WTC11 (cell line): ENCODE measurements around the gene GPC5. TPM values are rescaled to one million over a fixed set of nuclear protein-coding genes. Genes with fewer than 3 reads are reported as not detected.

Experiments used
- ATAC-seq: fragments of 200-7000 bp; cut with Tn5 transposase; 2 replicates; pipeline ENCODE4 v1.10.0; 2021; ENCODE audit warnings: mild to moderate bottlenecking, moderate library complexity
- CTCF ChIA-PET: fragments of 300-600 bp; sonication (Branson Sonifier 250); formaldehyde crosslinking; loops from one replicate; lab custom pipeline; 2021; ENCODE audit warnings: antibody characterized with exemption; lab: Charles Lee
- POLR2A ChIA-PET: fragments of 350-600 bp; sonication (Branson Sonifier 250); formaldehyde crosslinking; loops from one replicate; lab custom pipeline; 2021; ENCODE audit warnings: antibody characterized with exemption; lab: Charles Lee
- DNase-seq: peaks from one replicate; pipeline ENCODE4 v3.0.0; 2021; ENCODE audit warnings: low spot score
- H3K27ac Mint-ChIP-seq: 2 replicates; pipeline ENCODE4 v1.8.0; 2021; ENCODE audit warnings: mixed read lengths
- H3K27me3 Mint-ChIP-seq: 2 replicates; pipeline ENCODE4 v1.8.0; 2021; ENCODE audit warnings: low read depth, mild to moderate bottlenecking, moderate library complexity, mixed read lengths
- H3K36me3 Mint-ChIP-seq: 2 replicates; pipeline ENCODE4 v1.8.0; 2021; ENCODE audit warnings: mixed read lengths
- H3K4me1 Mint-ChIP-seq: 2 replicates; pipeline ENCODE4 v1.8.0; 2022; ENCODE audit warnings: mixed read lengths
- H3K4me3 Mint-ChIP-seq: 2 replicates; pipeline ENCODE4 v1.8.0; 2021; ENCODE audit warnings: mild to moderate bottlenecking, moderate library complexity, mixed read lengths
- H3K9me3 Mint-ChIP-seq: 2 replicates; pipeline ENCODE4 v1.8.0; 2021; ENCODE audit warnings: mixed read lengths
- AR ChIP-seq: fragments of 250-450 bp; sonication (Bioruptor Pico); IDR thresholded peaks from 2 replicates; pipeline ENCODE4 v1.9.0; 2021; ENCODE audit warnings: mild to moderate bottlenecking
- CDX4 ChIP-seq: fragments of 250-450 bp; sonication (Bioruptor Pico); IDR thresholded peaks from 2 replicates; pipeline ENCODE4 v1.9.0; 2021; ENCODE audit warnings: moderate library complexity, mild to moderate bottlenecking, inconsistent platforms, borderline replicate concordance
- CTCF ChIP-seq: fragments of 200-600 bp; IDR thresholded peaks from 2 replicates; pipeline ENCODE4 v1.8.0; 2022; ENCODE audit warnings: antibody characterized with exemption
- ELF4 ChIP-seq: sonication (generic); formaldehyde crosslinking; IDR thresholded peaks from 2 replicates; pipeline ENCODE4 v1.8.1; 2022; ENCODE audit warnings: low read depth, mild to moderate bottlenecking, moderate library complexity, missing genetic modification reagents
- FOXP4 ChIP-seq: sonication (generic); formaldehyde crosslinking; IDR thresholded peaks from 2 replicates; pipeline ENCODE4 v1.8.0; 2022; ENCODE audit warnings: mild to moderate bottlenecking, missing genetic modification reagents
- HMGXB4 ChIP-seq: sonication (generic); formaldehyde crosslinking; IDR thresholded peaks from 2 replicates; pipeline ENCODE4 v1.8.1; 2023; ENCODE audit warnings: mild to moderate bottlenecking, moderate library complexity, missing genetic modification reagents
- IRF1 ChIP-seq: sonication (generic); formaldehyde crosslinking; IDR thresholded peaks from 2 replicates; pipeline ENCODE4 v1.8.0; 2023; ENCODE audit warnings: missing genetic modification reagents
- MAX ChIP-seq: sonication (generic); formaldehyde crosslinking; IDR thresholded peaks from 2 replicates; pipeline ENCODE4 v1.8.0; 2022; ENCODE audit warnings: mild to moderate bottlenecking, missing genetic modification reagents
- NFE2L1 ChIP-seq: sonication (generic); formaldehyde crosslinking; IDR thresholded peaks from 2 replicates; pipeline ENCODE4 v1.8.1; 2023; ENCODE audit warnings: missing genetic modification reagents
- NFYB ChIP-seq: sonication (generic); formaldehyde crosslinking; conservative IDR thresholded peaks from 2 replicates; pipeline ENCODE4 v1.8.0; 2022; ENCODE audit warnings: low read depth, missing genetic modification reagents
- OVOL2 ChIP-seq: fragments of 250-450 bp; sonication (Bioruptor Pico); IDR thresholded peaks from 2 replicates; pipeline ENCODE4 v1.9.0; 2021; ENCODE audit warnings: mild to moderate bottlenecking, borderline replicate concordance
- SMAD3 ChIP-seq: sonication (generic); formaldehyde crosslinking; IDR thresholded peaks from 2 replicates; pipeline ENCODE4 v1.8.0; 2022; ENCODE audit warnings: missing genetic modification reagents, mild to moderate bottlenecking, borderline replicate concordance
- STAT6 ChIP-seq: sonication (generic); formaldehyde crosslinking; conservative IDR thresholded peaks from 2 replicates; pipeline ENCODE4 v1.8.1; 2023; ENCODE audit warnings: mild to moderate bottlenecking, low read depth, missing genetic modification reagents, moderate library complexity
- TCF7 ChIP-seq: sonication (generic); formaldehyde crosslinking; IDR thresholded peaks from 2 replicates; pipeline ENCODE4 v1.8.0; 2022; ENCODE audit warnings: mild to moderate bottlenecking, low read depth, missing genetic modification reagents, moderate library complexity
- ZMAT4 ChIP-seq: fragments of 250-450 bp; sonication (Bioruptor Pico); IDR thresholded peaks from 2 replicates; pipeline ENCODE4 v1.9.0; 2021; ENCODE audit warnings: mild to moderate bottlenecking
- ZNF219 ChIP-seq: sonication (generic); formaldehyde crosslinking; IDR thresholded peaks from 2 replicates; pipeline ENCODE4 v1.8.0; 2023; ENCODE audit warnings: missing genetic modification reagents, mild to moderate bottlenecking, borderline replicate concordance
- ZSCAN18 ChIP-seq: fragments of 250-450 bp; sonication (Bioruptor Pico); IDR thresholded peaks from 2 replicates; pipeline ENCODE4 v2.1.2; 2022; ENCODE audit warnings: mild to moderate bottlenecking, moderate library complexity
- total RNA-seq: library from RNA; stranded (reverse); gene quantifications from 3 replicates; pipeline ENCODE4 v1.2.3, GENCODE V29; 2021

The GPC5 gene
- total RNA-seq, 1 experiment from 2014 or later: 0.46 TPM

GRCh38 chr13:91482427-91482826 is 84.0 kb downstream of the GPC5 start (continued):
- TF ChIP-seq CDX4 (CRISPR knock-in tag) (no peak), NFYB (CRISPR knock-in tag) (no peak), MAX (CRISPR knock-in tag) (no peak), OVOL2 (CRISPR knock-in tag) (no peak)

GRCh38 chr13:91491980-91492379 is 93.6 kb downstream of the GPC5 start:
- CTCF ChIA-PET: no interaction called here
- ATAC-seq (no peak), DNase-seq (no peak)
- Mint-ChIP-seq H3K9me3 (peaks cover 21% of the 10 kb centered on the region), H3K27me3 (no peaks in the 10 kb centered on the region), H3K4me3 (no peak overlapping the region), H3K36me3 (peaks cover 12% of the 10 kb centered on the region), H3K27ac (no peak overlapping the region), H3K4me1 (0 out of 2 replicates have a peak, but pooled peaks cover 3% of the 10 kb centered on the region)
- POLR2A ChIA-PET: no interaction called here
- TF ChIP-seq IRF1 (CRISPR knock-in tag): no peak
- no peak for TF ChIP-seq OVOL2 (CRISPR knock-in tag)
- TF ChIP-seq ZSCAN18 (CRISPR knock-in tag): no peak
- TF ChIP-seq AR (CRISPR knock-in tag): no peak
- no peak for TF ChIP-seq ELF4 (CRISPR knock-in tag)
- no peak for TF ChIP-seq FOXP4 (CRISPR knock-in tag)
- TF ChIP-seq HMGXB4 (CRISPR knock-in tag): no peak
- no peak for TF ChIP-seq NFE2L1
- TF ChIP-seq SMAD3 (CRISPR knock-in tag): no peak
- no peak for TF ChIP-seq ZNF219 (CRISPR knock-in tag)
- no peak for TF ChIP-seq ZMAT4 (CRISPR knock-in tag)
- TF ChIP-seq CTCF: no peak
- no peak for TF ChIP-seq TCF7
- TF ChIP-seq STAT6: no peak
